ENCODE measurements around the gene QRSL1. TPM values are rescaled to one million over a fixed set of nuclear protein-coding genes. Genes with fewer than 3 reads are reported as not detected.
"Not testable (repeated sequence)": the region's sequence is repeated elsewhere in the genome, so short reads cannot be mapped to it uniquely, and the experiment has no call there.

Gene QRSL1
- total RNA-seq, 1 experiment from 2014 or later = 19.0 TPM

DNA sequence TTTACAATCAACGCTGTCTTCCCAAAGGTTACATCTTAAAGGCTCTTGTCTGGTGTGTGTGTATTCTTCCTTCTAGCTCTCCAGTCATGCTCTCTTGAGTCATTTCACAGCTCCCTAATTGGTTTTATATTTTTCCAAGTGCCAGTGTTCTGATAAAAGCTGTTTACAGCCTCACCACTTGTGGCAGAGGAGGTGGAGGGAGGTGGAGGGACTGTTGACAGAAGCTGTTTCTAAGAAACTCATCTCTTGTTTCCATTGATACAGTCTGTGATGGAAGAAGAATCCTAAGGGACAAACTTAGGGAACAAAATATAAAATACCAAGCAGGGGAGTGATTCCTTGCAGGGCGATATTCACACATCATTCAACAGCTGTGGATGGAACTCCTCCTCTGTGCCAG lies 64.0 kb downstream of the QRSL1 start:
- CTCF ChIA-PET = interaction anchor here (1.0 kb wide), 1 partner anchor 286 kb away, joined by 3 read pairs; no protein-coding TSS in a partner anchor
- H3K4me3 ChIP-seq (ENCODE audit: low read depth, low read length) = no peak overlapping the region
- H3K9me3 ChIP-seq = no peaks in the 10 kb centered on the region
- DNase-seq = no peak
- intact Hi-C loops (cut with micrococcal nuclease; ENCODE audit: unreplicated experiment) = no loop called here
- H3K4me1 ChIP-seq = no peaks in the 10 kb centered on the region
- BruUV-seq (replicated peaks) = no TSS peak
- TF ChIP-seq CTCF (IDR thresholded peaks at IDR 0.05; ENCODE audit: insufficient read depth in 1 of 2, low read depth in 1 of 2, low read length in 1 of 2, severe bottlenecking in 1 of 2, unreplicated experiment in 1 of 2) = no peak
- H3K27me3 ChIP-seq (replicated peaks; ENCODE audit: control insufficient read depth, insufficient read depth, low read length) = no peaks in the 10 kb centered on the region
- no peak overlapping the region for H3K27ac Mint-ChIP-seq (ENCODE audit: unreplicated experiment)
- POLR2A ChIA-PET = no interaction called here
- no peak overlapping the region for H3K4me3 Mint-ChIP-seq (ENCODE audit: unreplicated experiment)
- H3K36me3 ChIP-seq (ENCODE audit: control insufficient read depth, insufficient read depth, low read length) = no peaks in the 10 kb centered on the region
- no peaks in the 10 kb centered on the region for H3K9me3 Mint-ChIP-seq (ENCODE audit: unreplicated experiment)
- peaks cover 3% of the 10 kb centered on the region for H3K27me3 Mint-ChIP-seq (ENCODE audit: insufficient read depth, unreplicated experiment)
- H3K4me1 Mint-ChIP-seq (ENCODE audit: low read depth, unreplicated experiment) = no peaks in the 10 kb centered on the region
- no peaks in the 10 kb centered on the region for H3K36me3 Mint-ChIP-seq (ENCODE audit: insufficient read depth, unreplicated experiment)

- no peaks in the 10 kb centered on the region for H3K27me3 ChIP-seq (replicated peaks; ENCODE audit: control insufficient read depth, insufficient read depth, low read length)
- H3K36me3 Mint-ChIP-seq (ENCODE audit: insufficient read depth, unreplicated experiment) = no peaks in the 10 kb centered on the region
- H3K9me3 Mint-ChIP-seq (ENCODE audit: unreplicated experiment) = no peaks in the 10 kb centered on the region
- no peaks in the 10 kb centered on the region for H3K9me3 ChIP-seq
- no peaks in the 10 kb centered on the region for H3K36me3 ChIP-seq (ENCODE audit: control insufficient read depth, insufficient read depth, low read length)
- no peak for DNase-seq
- CTCF ChIA-PET = no interaction called here
- H3K4me3 ChIP-seq (ENCODE audit: low read depth, low read length) = no peak overlapping the region
- no peaks in the 10 kb centered on the region for H3K4me1 ChIP-seq
- POLR2A ChIA-PET = no interaction called here
- no peaks in the 10 kb centered on the region for H3K4me1 Mint-ChIP-seq (ENCODE audit: low read depth, unreplicated experiment)
- peaks cover 3% of the 10 kb centered on the region for H3K27me3 Mint-ChIP-seq (ENCODE audit: insufficient read depth, unreplicated experiment)
- no peak for TF ChIP-seq CTCF (IDR thresholded peaks at IDR 0.05; ENCODE audit: insufficient read depth in 1 of 2, low read depth in 1 of 2, low read length in 1 of 2, severe bottlenecking in 1 of 2, unreplicated experiment in 1 of 2)
- no peak overlapping the region for H3K27ac Mint-ChIP-seq (ENCODE audit: unreplicated experiment)
- H3K4me3 Mint-ChIP-seq (ENCODE audit: unreplicated experiment) = no peak overlapping the region
- intact Hi-C loops (cut with micrococcal nuclease; ENCODE audit: unreplicated experiment) = no loop called here
- BruUV-seq (replicated peaks) = no TSS peak
These were observed 65.0 kb downstream of the QRSL1 start for GRCh38 chr6:106694343-106694742.

- POLR2A ChIA-PET = no interaction called here
- H3K27ac Mint-ChIP-seq (ENCODE audit: unreplicated experiment) = no peak overlapping the region
These were observed 71.2 kb downstream of the QRSL1 start for GRCh38 chr6:106700581-106700980.

GRCh38 chr6:106701201-106701600 lies 71.8 kb downstream of the QRSL1 start:
- BruUV-seq (replicated peaks); H3K27ac Mint-ChIP-seq (ENCODE audit: unreplicated experiment); H3K9me3 ChIP-seq; DNase-seq; POLR2A ChIA-PET; H3K27me3 Mint-ChIP-seq (ENCODE audit: insufficient read depth, unreplicated experiment); H3K4me3 ChIP-seq (ENCODE audit: low read depth, low read length); H3K4me3 Mint-ChIP-seq (ENCODE audit: unreplicated experiment); H3K9me3 Mint-ChIP-seq (ENCODE audit: unreplicated experiment); H3K36me3 ChIP-seq (ENCODE audit: control insufficient read depth, insufficient read depth, low read length); CTCF ChIA-PET; H3K36me3 Mint-ChIP-seq (ENCODE audit: insufficient read depth, unreplicated experiment); H3K27me3 ChIP-seq (replicated peaks; ENCODE audit: control insufficient read depth, insufficient read depth, low read length): not testable (repeated sequence)
- intact Hi-C loops (cut with micrococcal nuclease; ENCODE audit: unreplicated experiment) = loop anchor here (5.0 kb wide), 2 partner anchors 211 to 276 kb away; no protein-coding TSS in a partner anchor
- H3K4me1 ChIP-seq = peaks cover 15% of the 10 kb centered on the region
- peaks cover 16% of the 10 kb centered on the region for H3K4me1 Mint-ChIP-seq (ENCODE audit: low read depth, unreplicated experiment)

More at GRCh38 chr6:106700581-106700980, 71.2 kb downstream of the QRSL1 start:
- Mint-ChIP-seq H3K9me3 (ENCODE audit: unreplicated experiment) (no peaks in the 10 kb centered on the region), H3K36me3 (ENCODE audit: insufficient read depth, unreplicated experiment) (no peaks in the 10 kb centered on the region), H3K27me3 (ENCODE audit: insufficient read depth, unreplicated experiment) (peaks cover 3% of the 10 kb centered on the region), H3K4me1 (ENCODE audit: low read depth, unreplicated experiment) (peaks cover 16% of the 10 kb centered on the region), H3K4me3 (ENCODE audit: unreplicated experiment) (no peak overlapping the region)
- no peak for DNase-seq
- CTCF ChIA-PET = no interaction called here
- no peak for TF ChIP-seq CTCF (IDR thresholded peaks at IDR 0.05; ENCODE audit: insufficient read depth in 1 of 2, low read depth in 1 of 2, low read length in 1 of 2, severe bottlenecking in 1 of 2, unreplicated experiment in 1 of 2)
- Histone ChIP-seq H3K27me3 (replicated peaks; ENCODE audit: control insufficient read depth, insufficient read depth, low read length) (no peaks in the 10 kb centered on the region), H3K4me3 (ENCODE audit: low read depth, low read length) (no peak overlapping the region), H3K4me1 (peaks cover 15% of the 10 kb centered on the region), H3K9me3 (no peaks in the 10 kb centered on the region), H3K36me3 (ENCODE audit: control insufficient read depth, insufficient read depth, low read length) (no peaks in the 10 kb centered on the region)
- intact Hi-C loops (cut with micrococcal nuclease; ENCODE audit: unreplicated experiment) = loop anchor here (5.0 kb wide), 2 partner anchors 212 to 277 kb away; no protein-coding TSS in a partner anchor
- no TSS peak for BruUV-seq (replicated peaks)
